A549 (cell line): ENCODE results near the gene ARHGAP40. TPM values are rescaled to one million over a fixed set of nuclear protein-coding genes. Genes with fewer than 3 reads are reported as not detected.
A peak's percentile ranks its signal among the peaks of the same experiment; 100 is the strongest.

Experiments used
- ATAC-seq, 2 experiments: fragments of 200-7000 bp in 1 of 2; fragments of >200 bp in 1 of 2; cut with Nextera tagmentation in 1 of 2; cut with Tn5 transposase in 1 of 2; 3 replicates each; pipeline versions ENCODE4 v1.8.0 to v1.9.1; 2018 to 2020; ENCODE audit warnings: mild to moderate bottlenecking in 1 of 2, moderate library complexity in 1 of 2
- CTCF ChIA-PET: fragments of 300-600 bp; sonication (Branson Sonifier 250); formaldehyde crosslinking; extraction: SDS; loops from one replicate; lab custom pipeline; 2021; ENCODE audit warnings: antibody characterized with exemption, inconsistent platforms; lab: Yijun Ruan, JAX
- POLR2A ChIA-PET: fragments of 350-600 bp; formaldehyde crosslinking; extraction: SDS; loops from one replicate; lab custom pipeline; 2021; ENCODE audit warnings: antibody characterized with exemption, inconsistent platforms; lab: Yijun Ruan, JAX
- DNase-seq, 2 experiments: peaks; one replicate each; pipeline versions ENCODE4 v3.0.0 to v3.0.0-alpha.2; 2011 to 2016; ENCODE audit warnings: low read depth in 1 of 2, low spot score in 1 of 2
- FAIRE-seq: peaks from 2 replicates; lab custom pipeline; 2011; peaks lifted over from hg19 to GRCh38; lab: Jason Lieb, UNC
- H3K27ac ChIP-seq, 2 experiments: fragments of >200 bp; sonication (Bioruptor Twin); formaldehyde crosslinking; 3 replicates each; pipeline ENCODE4 v1.5.1; 2016 to 2017
- H3K4me1 ChIP-seq: fragments of >200 bp; sonication (Bioruptor Twin); formaldehyde crosslinking; 3 replicates; pipeline ENCODE4 v1.6.1; 2016
- H3K4me2 ChIP-seq: fragments of >200 bp; sonication (Bioruptor Twin); formaldehyde crosslinking; 3 replicates; pipeline ENCODE4 v1.6.1; 2016
- H3K4me3 ChIP-seq: fragments of >200 bp; sonication (Bioruptor Twin); formaldehyde crosslinking; 3 replicates; pipeline ENCODE4 v1.5.1; 2016
- H3K9me3 ChIP-seq: fragments of >200 bp; sonication (Bioruptor Twin); formaldehyde crosslinking; 3 replicates; pipeline ENCODE4 v1.6.1; 2016
- CBX8 ChIP-seq: fragments of 200-600 bp; sonication (generic); IDR thresholded peaks from 2 replicates; pipeline ENCODE4 v1.6.1; 2016
- CHD2 ChIP-seq: fragments of 150-350 bp; IDR thresholded peaks from 2 replicates; pipeline ENCODE4 v1.6.1; 2014; ENCODE audit warnings: low read length; ENCODE audit not compliant: partially characterized antibody
- CTCF ChIP-seq: fragments of >200 bp; sonication (Bioruptor Twin); formaldehyde crosslinking; IDR thresholded peaks from 3 replicates; pipeline ENCODE4 v1.5.1; 2016
- EHF ChIP-seq: fragments of 250-450 bp; sonication (Bioruptor Pico); IDR thresholded peaks from 2 replicates; pipeline ENCODE4 v1.5.0; 2020; ENCODE audit warnings: mild to moderate bottlenecking
- ESRRA ChIP-seq: fragments of 150-350 bp; IDR thresholded peaks from 2 replicates; pipeline ENCODE4 v1.6.1; 2014; ENCODE audit warnings: mild to moderate bottlenecking, low read length, borderline replicate concordance
- HDAC2 ChIP-seq: fragments of 200-600 bp; sonication (generic); IDR thresholded peaks from 2 replicates; pipeline ENCODE4 v1.6.1; 2016
- MYC ChIP-seq: IDR thresholded peaks from 2 replicates; pipeline ENCODE4 v1.6.1; 2012; ENCODE audit warnings: mild to moderate bottlenecking, inconsistent platforms, low read length, improper control_type of control experiment, borderline replicate concordance
- NFE2L2 ChIP-seq: fragments of 150-350 bp; conservative IDR thresholded peaks from 2 replicates; pipeline ENCODE4 v1.6.1; 2014; ENCODE audit warnings: low read length
- POLR2AphosphoS2 ChIP-seq: conservative IDR thresholded peaks from 2 replicates; pipeline ENCODE4 v1.6.1; 2012; ENCODE audit warnings: low read length, improper control_type of control experiment, inconsistent platforms
- RAD21 ChIP-seq, 2 experiments: fragments of >200 bp in 1 of 2; sonication (Bioruptor Twin) in 1 of 2; formaldehyde crosslinking in 1 of 2; IDR thresholded peaks in 1 of 2; conservative IDR thresholded peaks in 1 of 2; 2 replicates in 1 of 2; 3 replicates in 1 of 2; pipeline ENCODE4 v1.6.1; 2012 to 2018; ENCODE audit warnings: inconsistent platforms in 1 of 2
- RCOR1 ChIP-seq: fragments of 150-350 bp; IDR thresholded peaks from 2 replicates; pipeline ENCODE4 v1.6.1; 2014; ENCODE audit warnings: antibody characterized with exemption, low read length, low read depth
- RFX5 ChIP-seq: fragments of 450-650 bp; IDR thresholded peaks from 2 replicates; pipeline ENCODE4 v1.7.1; 2014; ENCODE audit warnings: antibody characterized with exemption, mild to moderate bottlenecking, moderate library complexity
- USF2 ChIP-seq: fragments of 450-650 bp; IDR thresholded peaks from 2 replicates; pipeline ENCODE4 v1.6.1; 2014; ENCODE audit warnings: antibody characterized with exemption
- ZSCAN20 ChIP-seq: fragments of 250-450 bp; sonication (Bioruptor Pico); IDR thresholded peaks from 2 replicates; pipeline ENCODE4 v1.8.0; 2022; ENCODE audit warnings: mild to moderate bottlenecking, moderate library complexity
- WGBS: methylation state at CpG from one replicate; pipeline ENCODE4 v1.1.6; 2017; ENCODE audit errors: missing lambda C conversion rate; 5-methylcytosine and 5-hydroxymethylcytosine counted together
- polyA plus RNA-seq, 4 experiments: library from polyadenylated mRNA; depleted of rRNA in 3 of 4; stranded (reverse); fragments of >200 nt; fragmentation: RNase III in 1 of 4; extraction: RNeasy Plus Mini Kit Qiagen cat#74134 plus additional on column Dnase treatment in 1 of 4; gene quantifications; 2 replicates in 3 of 4; 3 replicates in 1 of 4; pipeline ENCODE4 v1.2.3, GENCODE V29; 2011 to 2017
- TF ChIP-seq, protein P1 (sequence below): fragments of 250-450 bp; sonication (Bioruptor Pico); IDR thresholded peaks from 2 replicates; pipeline ENCODE4 v1.5.0; 2020; ENCODE audit warnings: low read depth, mild to moderate bottlenecking, moderate library complexity

Gene ARHGAP40
- polyA plus RNA-seq, 2 of the 4 experiments (the other 2 are of a cell fraction) = not detected

DNA sequence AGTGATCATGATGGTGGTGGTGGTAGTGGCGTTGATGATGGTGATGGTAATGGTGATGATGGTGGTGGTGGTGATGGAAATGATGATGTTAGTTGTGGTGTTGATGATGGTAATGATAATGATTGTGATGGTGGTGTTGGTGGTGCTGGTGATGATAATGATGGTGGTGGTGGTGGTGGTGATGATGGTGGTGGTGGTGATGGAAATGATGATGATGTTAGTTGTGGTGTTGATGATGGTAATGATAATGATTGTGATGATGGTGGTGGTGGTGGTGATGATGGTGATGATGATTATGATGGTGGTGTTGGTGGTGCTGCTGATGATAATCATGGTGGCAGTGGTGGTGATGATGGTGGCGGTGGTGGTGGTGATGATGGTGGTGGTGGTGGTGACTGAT lies 51.4 kb downstream of the ARHGAP40 start:
- FAIRE-seq = no peak
- Histone ChIP-seq H3K4me2 (no peak overlapping the region), H3K9me3 (no peaks in the 10 kb centered on the region), H3K4me1 (no peaks in the 10 kb centered on the region), H3K27ac (no peak overlapping the region), H3K4me3 (no peak overlapping the region)
- ChIA-PET POLR2A (no interaction called here), CTCF (interaction anchor here (2.3 kb wide), 2 partner anchors 99 to 137 kb away, joined by 6 to 7 read pairs; no protein-coding TSS in a partner anchor)
- 10% methylated on average over 2 of the region's 2 CpGs for WGBS
- TF ChIP-seq ESRRA = no peak
- no peak for TF ChIP-seq ZSCAN20 (CRISPR knock-in tag)
- TF ChIP-seq USF2 = no peak
- ATAC-seq = no peak
- DNase-seq = no peak

DNA sequence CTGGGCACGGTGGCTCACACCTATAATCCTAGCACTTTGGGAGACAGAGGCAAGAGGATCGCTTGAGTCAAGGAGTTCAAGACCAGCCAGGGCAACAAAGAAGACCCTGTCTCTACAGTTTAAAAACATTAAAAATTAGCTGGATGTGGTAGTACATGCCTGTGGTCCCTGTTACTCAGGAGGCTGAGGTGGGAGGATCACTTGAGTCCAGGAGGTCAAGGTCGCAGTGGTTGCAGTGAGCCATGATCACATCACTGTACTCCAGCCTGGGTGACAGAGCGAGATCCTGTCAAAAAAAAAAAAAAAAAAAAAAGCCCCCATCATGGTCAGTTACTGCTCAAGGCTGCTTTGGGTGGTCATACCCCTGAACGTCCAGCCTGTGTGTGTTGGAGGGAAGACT lies 55.8 kb downstream of the ARHGAP40 start:
- H3K4me3 ChIP-seq = no peak overlapping the region
- no peak for ATAC-seq
- 44% methylated on average over 5 of the region's 5 CpGs for WGBS
- no peaks in the 10 kb centered on the region for H3K9me3 ChIP-seq
- FAIRE-seq = no peak
- H3K27ac ChIP-seq = no peak overlapping the region
- no peak overlapping the region for H3K4me2 ChIP-seq
- TF ChIP-seq CHD2 (no peak), RFX5 (no peak), RCOR1 (no peak), HDAC2 (no peak), EHF (CRISPR knock-in tag) (no peak), CTCF (no peak), CBX8 (no peak), MYC (no peak), NFE2L2 (no peak)
- TF ChIP-seq, protein P1, sequence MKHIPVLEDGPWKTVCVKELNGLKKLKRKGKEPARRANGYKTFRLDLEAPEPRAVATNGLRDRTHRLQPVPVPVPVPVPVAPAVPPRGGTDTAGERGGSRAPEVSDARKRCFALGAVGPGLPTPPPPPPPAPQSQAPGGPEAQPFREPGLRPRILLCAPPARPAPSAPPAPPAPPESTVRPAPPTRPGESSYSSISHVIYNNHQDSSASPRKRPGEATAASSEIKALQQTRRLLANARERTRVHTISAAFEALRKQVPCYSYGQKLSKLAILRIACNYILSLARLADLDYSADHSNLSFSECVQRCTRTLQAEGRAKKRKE (CRISPR knock-in tag) = no peak
- TF ChIP-seq, all 56 proteins: peak for 0
- ChIA-PET POLR2A (no interaction called here), CTCF (interaction anchor here (0.7 to 4.3 kb wide), 9 partner anchors 9 to 237 kb away, joined by 3 to 71 read pairs (median 4); partner anchors contain the start of gene PPP1R16B)
- no peak for DNase-seq
- H3K4me1 ChIP-seq = no peaks in the 10 kb centered on the region

- peak; percentile 93 to 98 for ATAC-seq
- POLR2A ChIA-PET = no interaction called here
- Histone ChIP-seq H3K4me3 (no peak overlapping the region), H3K4me1 (no peaks in the 10 kb centered on the region), H3K27ac (no peak overlapping the region)
- TF ChIP-seq RAD21 (conservative IDR thresholded peaks at IDR 0.05 in 1 of 2, IDR thresholded peaks at IDR 0.05 in 1 of 2) = peak in 1 of 2 experiments; percentile 45; a peak in 3 of 5 replicates
- no peak for TF ChIP-seq POLR2AphosphoS2
- TF ChIP-seq CTCF = peak; percentile 44
- TF ChIP-seq, all 56 proteins: peak for 2
- Histone ChIP-seq H3K4me2 (no peak overlapping the region), H3K9me3 (no peaks in the 10 kb centered on the region)
- CTCF ChIA-PET = interaction anchor here (0.6 to 4.7 kb wide), 25 partner anchors 8 to 236 kb away, joined by 3 to 71 read pairs (median 5); partner anchors contain the start of gene PPP1R16B
- WGBS = 4% methylated on average over 9 of the region's 10 CpGs
- FAIRE-seq = no peak
- peak; percentile 38 to 79 for DNase-seq
Observed at GRCh38 chr20:38658879-38659596, 57.4 kb downstream of the ARHGAP40 start.
